IPS-20b (cell line): ENCODE data around the gene RPUSD1.

Experiments used
- H3K27ac ChIP-seq: one replicate; pipeline ENCODE4 v1.5.1; 2013; ENCODE audit warnings: low read length
- H3K27me3 ChIP-seq: 2 replicates; pipeline ENCODE4 v1.6.1; 2013; ENCODE audit warnings: mild to moderate bottlenecking, low read length, inconsistent platforms; ENCODE audit not compliant: insufficient read depth
- H3K36me3 ChIP-seq: 2 replicates; pipeline ENCODE4 v1.6.1; 2013; ENCODE audit warnings: low read depth, mild to moderate bottlenecking, inconsistent platforms, low read length, moderate library complexity; ENCODE audit not compliant: insufficient read depth
- H3K4me1 ChIP-seq: 2 replicates; pipeline ENCODE4 v1.6.1; 2013; ENCODE audit warnings: mild to moderate bottlenecking, control low read depth, inconsistent platforms, low read length, moderate library complexity; ENCODE audit not compliant: insufficient read depth
- H3K4me3 ChIP-seq: 2 replicates; pipeline ENCODE4 v1.5.1; 2013; ENCODE audit warnings: mild to moderate bottlenecking, low read length, inconsistent platforms
- H3K9ac ChIP-seq: 2 replicates; pipeline ENCODE4 v1.6.1; 2013; ENCODE audit warnings: low read depth, mild to moderate bottlenecking, inconsistent platforms, low read length, moderate library complexity
- H3K9me3 ChIP-seq: 2 replicates; pipeline ENCODE4 v1.6.1; 2013; ENCODE audit warnings: mild to moderate bottlenecking, low read depth, low read length, inconsistent platforms; ENCODE audit not compliant: insufficient read depth

The RPUSD1 gene

GRCh38 chr16:785563-786535 lies 2.3 kb downstream of the RPUSD1 start:
- no peak overlapping the region for H3K27ac ChIP-seq
- no peaks in the 10 kb centered on the region for H3K9me3 ChIP-seq
- no peaks in the 10 kb centered on the region for H3K27me3 ChIP-seq
- H3K36me3 ChIP-seq, result peaks cover 20% of the 10 kb centered on the region
- H3K4me3 ChIP-seq, result no peak overlapping the region
- no peak overlapping the region; the same call in 1 of the 2 replicates for H3K9ac ChIP-seq
- H3K4me1 ChIP-seq, result no peaks in the 10 kb centered on the region

GRCh38 chr16:784431-784830 lies 3.8 kb downstream of the RPUSD1 start:
- Histone ChIP-seq H3K4me3 (no peak overlapping the region), H3K27me3 (no peaks in the 10 kb centered on the region; the same call in 1 of the 2 replicates), H3K36me3 (peaks cover 6% of the 10 kb centered on the region), H3K4me1 (no peaks in the 10 kb centered on the region), H3K9ac (no peak overlapping the region), H3K9me3 (no peaks in the 10 kb centered on the region), H3K27ac (no peak overlapping the region)

GRCh38 chr16:783404-784161 lies 4.6 kb downstream of the RPUSD1 start:
- H3K27ac ChIP-seq, result no peak overlapping the region
- H3K4me1 ChIP-seq, result no peaks in the 10 kb centered on the region
- H3K27me3 ChIP-seq, result peaks cover under 1% of the 10 kb centered on the region; the same call in 1 of the 2 replicates
- no peak overlapping the region for H3K9ac ChIP-seq
- H3K9me3 ChIP-seq, result no peaks in the 10 kb centered on the region
- H3K36me3 ChIP-seq, result peaks cover 6% of the 10 kb centered on the region
- H3K4me3 ChIP-seq, result no peak overlapping the region

GRCh38 chr16:782766-783403 lies 5.3 kb downstream of the RPUSD1 start:
- H3K4me3 ChIP-seq, result no peak overlapping the region
- H3K27me3 ChIP-seq, result peaks cover 4% of the 10 kb centered on the region; the same call in 1 of the 2 replicates
- H3K36me3 ChIP-seq, result peaks cover 6% of the 10 kb centered on the region
- no peak overlapping the region for H3K27ac ChIP-seq
- no peak overlapping the region for H3K9ac ChIP-seq
- no peaks in the 10 kb centered on the region for H3K9me3 ChIP-seq
- no peaks in the 10 kb centered on the region for H3K4me1 ChIP-seq

- no peak overlapping the region for H3K4me3 ChIP-seq
- H3K4me1 ChIP-seq, result no peaks in the 10 kb centered on the region
- no peak overlapping the region for H3K9ac ChIP-seq
- no peaks in the 10 kb centered on the region for H3K9me3 ChIP-seq
- no peak overlapping the region for H3K27ac ChIP-seq
- H3K36me3 ChIP-seq, result peaks cover 6% of the 10 kb centered on the region
- H3K27me3 ChIP-seq, result peaks cover 4% of the 10 kb centered on the region; the same call in 1 of the 2 replicates
These were observed 5.9 kb downstream of the RPUSD1 start for GRCh38 chr16:782258-782657.

- Histone ChIP-seq H3K9ac (no peak overlapping the region), H3K36me3 (peaks cover 4% of the 10 kb centered on the region), H3K9me3 (no peaks in the 10 kb centered on the region), H3K27me3 (peaks cover 4% of the 10 kb centered on the region; the same call in 1 of the 2 replicates), H3K4me3 (no peak overlapping the region), H3K4me1 (no peaks in the 10 kb centered on the region), H3K27ac (no peak overlapping the region)
These were observed 6.7 kb downstream of the RPUSD1 start for GRCh38 chr16:781346-782010.

- Histone ChIP-seq H3K27ac (no peak overlapping the region), H3K27me3 (peaks cover 4% of the 10 kb centered on the region; the same call in 1 of the 2 replicates), H3K36me3 (no peaks in the 10 kb centered on the region), H3K4me3 (no peak overlapping the region), H3K9ac (no peak overlapping the region), H3K4me1 (no peaks in the 10 kb centered on the region), H3K9me3 (no peaks in the 10 kb centered on the region)
These were observed 7.9 kb downstream of the RPUSD1 start for GRCh38 chr16:780296-780695.

GRCh38 chr16:779561-779960 lies 8.6 kb downstream of the RPUSD1 start:
- Histone ChIP-seq H3K4me3 (no peak overlapping the region), H3K36me3 (no peaks in the 10 kb centered on the region), H3K27ac (no peak overlapping the region), H3K9me3 (no peaks in the 10 kb centered on the region), H3K9ac (no peak overlapping the region), H3K4me1 (no peaks in the 10 kb centered on the region), H3K27me3 (peaks cover 4% of the 10 kb centered on the region; the same call in 1 of the 2 replicates)

- H3K9ac ChIP-seq, result no peak overlapping the region
- H3K9me3 ChIP-seq, result no peaks in the 10 kb centered on the region
- no peak overlapping the region for H3K4me3 ChIP-seq
- peaks cover 4% of the 10 kb centered on the region; the same call in 1 of the 2 replicates for H3K27me3 ChIP-seq
- H3K4me1 ChIP-seq, result no peaks in the 10 kb centered on the region
- H3K36me3 ChIP-seq, result no peaks in the 10 kb centered on the region
- H3K27ac ChIP-seq, result no peak overlapping the region
These were observed 9.2 kb downstream of the RPUSD1 start for GRCh38 chr16:778909-779527.

- Histone ChIP-seq H3K27ac (no peak overlapping the region), H3K4me3 (no peak overlapping the region), H3K9ac (no peak overlapping the region), H3K9me3 (no peaks in the 10 kb centered on the region), H3K36me3 (no peaks in the 10 kb centered on the region), H3K4me1 (no peaks in the 10 kb centered on the region), H3K27me3 (peaks cover 4% of the 10 kb centered on the region; the same call in 1 of the 2 replicates)
These were observed 9.7 kb downstream of the RPUSD1 start for GRCh38 chr16:778447-778846.
